SU-DHL-6 (cell line): ENCODE data around the gene FBXO10.

Experiments used
- H2AFZ ChIP-seq: fragments of 200-600 bp; sonication (generic); 2 replicates; pipeline ENCODE4 v1.6.1; 2014; ENCODE audit warnings: low read depth, mild to moderate bottlenecking, moderate library complexity, mixed read lengths, antibody characterized with exemption, low read length; ENCODE audit not compliant: severe bottlenecking
- H3F3A ChIP-seq: fragments of 200-600 bp; shearing (Covaris generic); 2 replicates; pipeline ENCODE4 v1.6.0; 2016; ENCODE audit warnings: antibody characterized with exemption, mild to moderate bottlenecking; ENCODE audit not compliant: insufficient read depth
- H3K27ac ChIP-seq: fragments of 200-600 bp; sonication (generic); 2 replicates; pipeline ENCODE4 v1.5.1; 2016; ENCODE audit warnings: low read depth, mild to moderate bottlenecking, low read length, moderate library complexity, mixed read lengths
- H3K27me3 ChIP-seq: fragments of 200-600 bp; sonication (generic), shearing (Covaris generic); 2 replicates; pipeline ENCODE4 v1.6.0; 2014; ENCODE audit warnings: mild to moderate bottlenecking, low read length
- H3K36me3 ChIP-seq: fragments of 200-600 bp; sonication (generic); 2 replicates; pipeline ENCODE4 v1.6.1; 2014; ENCODE audit warnings: mild to moderate bottlenecking, low read length, mixed read lengths
- H3K4me2 ChIP-seq: fragments of 300-600, 200-600 bp; shearing (Covaris generic), sonication (generic); 2 replicates; pipeline ENCODE4 v1.6.0; 2014; ENCODE audit warnings: low read length, low read depth, mild to moderate bottlenecking; ENCODE audit not compliant: poor library complexity, severe bottlenecking
- H3K4me3 ChIP-seq: fragments of 200-600 bp; sonication (generic); 2 replicates; pipeline ENCODE4 v1.5.1; 2014; ENCODE audit warnings: antibody characterized with exemption, low read length, mild to moderate bottlenecking, mixed read lengths; ENCODE audit not compliant: insufficient read depth, poor library complexity, severe bottlenecking
- H3K79me2 ChIP-seq: fragments of 200-600 bp; sonication (generic); 2 replicates; pipeline ENCODE4 v1.6.1; 2014; ENCODE audit warnings: mild to moderate bottlenecking, low read length, moderate library complexity; ENCODE audit not compliant: insufficient read depth
- H3K9ac ChIP-seq: fragments of 200-600 bp; sonication (generic); 2 replicates; pipeline ENCODE4 v1.7.0; 2014; ENCODE audit warnings: mild to moderate bottlenecking, low read length
- H3K9me2 ChIP-seq: fragments of 200-600 bp; sonication (generic); replicated peaks from 2 replicates; pipeline ENCODE4 v1.6.1; 2014; ENCODE audit warnings: low read length; ENCODE audit not compliant: insufficient read depth
- H3K9me3 ChIP-seq: fragments of 200-600 bp; sonication (generic); 2 replicates; pipeline ENCODE4 v1.6.1; 2014; ENCODE audit warnings: low read length, mixed read lengths; ENCODE audit not compliant: insufficient read depth
- H4K20me1 ChIP-seq: fragments of 200-600 bp; sonication (generic); 2 replicates; pipeline ENCODE4 v1.6.1; 2014; ENCODE audit warnings: low read depth, mild to moderate bottlenecking, antibody characterized with exemption, low read length, moderate library complexity, mixed read lengths
- EZH2phosphoT487 ChIP-seq: fragments of 200-600 bp; sonication (generic), shearing (Covaris generic); conservative IDR thresholded peaks from 2 replicates; pipeline ENCODE4 v1.6.1; 2018; ENCODE audit warnings: mild to moderate bottlenecking, antibody characterized with exemption, low read length, moderate library complexity, mixed read lengths
- TF ChIP-seq, protein P1 (sequence below): fragments of 200-600 bp; sonication (generic); IDR thresholded peaks from one replicate; pipeline ENCODE4 v1.5.1; 2017; ENCODE audit warnings: antibody characterized with exemption, mild to moderate bottlenecking, low read length, moderate library complexity; ENCODE audit not compliant: insufficient read depth, poor library complexity, severe bottlenecking

The FBXO10 gene

DNA sequence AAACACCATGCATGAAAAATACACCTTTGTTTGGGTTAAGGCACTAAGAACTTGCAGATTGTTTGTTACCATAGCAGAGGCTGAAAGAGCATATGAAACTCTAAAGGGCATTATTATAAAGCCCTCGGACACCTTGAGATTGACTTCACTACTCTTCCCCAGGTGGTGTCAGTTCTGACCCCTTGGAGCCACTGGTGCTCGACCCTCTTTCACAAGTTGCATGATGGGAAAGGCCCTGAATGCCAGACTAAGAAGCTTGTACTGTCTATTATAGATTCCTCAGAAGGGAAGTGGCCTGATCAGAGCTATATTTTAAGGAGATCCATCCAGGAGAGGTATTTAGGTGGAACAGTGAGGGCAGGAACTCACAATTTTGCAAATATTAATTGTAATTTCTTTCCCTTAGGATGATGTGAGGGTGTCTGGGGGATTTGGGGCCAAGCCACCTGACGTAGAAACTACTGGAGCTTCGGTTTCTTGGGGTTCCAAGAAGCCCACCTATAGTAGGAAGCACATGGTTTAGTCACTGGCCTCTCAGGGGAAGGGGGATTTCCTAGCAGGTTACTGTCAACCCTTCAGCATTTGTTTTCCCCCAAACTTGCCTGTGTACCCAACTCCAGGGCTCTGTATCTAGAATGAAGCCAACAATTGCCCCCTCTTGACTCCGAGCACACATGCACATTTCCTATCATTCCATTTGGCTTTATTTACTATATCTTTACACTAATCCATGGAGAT, 16.2 kb downstream of the FBXO10 start:
- Histone ChIP-seq H3K4me3 (no peak overlapping the region), H3K9ac (no peak overlapping the region), H3K9me3 (peaks cover 9% of the 10 kb centered on the region; the same call in 1 of the 2 replicates), H3K79me2 (no peaks in the 10 kb centered on the region), H3K27ac (no peak overlapping the region), H3K36me3 (peaks cover 8% of the 10 kb centered on the region), H3K27me3 (no peaks in the 10 kb centered on the region), H3K4me2 (no peak overlapping the region), H2AFZ (no peak overlapping the region), H3K9me2 (no peaks in the 10 kb centered on the region), H4K20me1 (no peaks in the 10 kb centered on the region), H3F3A (no peaks in the 10 kb centered on the region)
- TF ChIP-seq, protein P1, sequence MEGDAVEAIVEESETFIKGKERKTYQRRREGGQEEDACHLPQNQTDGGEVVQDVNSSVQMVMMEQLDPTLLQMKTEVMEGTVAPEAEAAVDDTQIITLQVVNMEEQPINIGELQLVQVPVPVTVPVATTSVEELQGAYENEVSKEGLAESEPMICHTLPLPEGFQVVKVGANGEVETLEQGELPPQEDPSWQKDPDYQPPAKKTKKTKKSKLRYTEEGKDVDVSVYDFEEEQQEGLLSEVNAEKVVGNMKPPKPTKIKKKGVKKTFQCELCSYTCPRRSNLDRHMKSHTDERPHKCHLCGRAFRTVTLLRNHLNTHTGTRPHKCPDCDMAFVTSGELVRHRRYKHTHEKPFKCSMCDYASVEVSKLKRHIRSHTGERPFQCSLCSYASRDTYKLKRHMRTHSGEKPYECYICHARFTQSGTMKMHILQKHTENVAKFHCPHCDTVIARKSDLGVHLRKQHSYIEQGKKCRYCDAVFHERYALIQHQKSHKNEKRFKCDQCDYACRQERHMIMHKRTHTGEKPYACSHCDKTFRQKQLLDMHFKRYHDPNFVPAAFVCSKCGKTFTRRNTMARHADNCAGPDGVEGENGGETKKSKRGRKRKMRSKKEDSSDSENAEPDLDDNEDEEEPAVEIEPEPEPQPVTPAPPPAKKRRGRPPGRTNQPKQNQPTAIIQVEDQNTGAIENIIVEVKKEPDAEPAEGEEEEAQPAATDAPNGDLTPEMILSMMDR = no peak
- TF ChIP-seq EZH2phosphoT487 = no peak

DNA sequence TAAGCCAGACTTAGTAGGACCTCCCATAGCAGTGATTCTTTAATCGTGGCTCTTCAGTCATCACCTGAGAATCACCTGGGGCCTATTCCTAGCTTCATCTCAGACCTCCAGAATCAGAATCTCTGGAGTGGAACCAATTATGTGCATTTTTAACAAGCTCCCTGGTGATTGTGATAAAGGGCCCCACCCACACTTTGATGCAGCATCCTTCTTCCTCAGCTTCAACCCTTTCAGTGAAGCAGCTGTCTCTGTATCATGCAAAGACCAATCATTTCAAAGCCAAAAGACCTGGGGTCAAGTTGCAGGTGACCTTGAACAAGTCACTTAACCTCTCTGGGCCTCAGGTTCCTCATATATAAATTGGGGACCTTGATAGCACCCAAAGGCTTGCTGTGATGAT, 17.1 kb downstream of the FBXO10 start:
- H3K36me3 ChIP-seq = peaks cover 2% of the 10 kb centered on the region; the same call in 1 of the 2 replicates
- H2AFZ ChIP-seq = no peak overlapping the region
- H3K79me2 ChIP-seq = no peaks in the 10 kb centered on the region
- H3F3A ChIP-seq = no peaks in the 10 kb centered on the region
- no peak overlapping the region for H3K27ac ChIP-seq
- peaks cover 3% of the 10 kb centered on the region; the same call in 1 of the 2 replicates for H3K9me3 ChIP-seq
- no peak overlapping the region for H3K4me2 ChIP-seq
- no peaks in the 10 kb centered on the region for H3K9me2 ChIP-seq
- H3K9ac ChIP-seq = no peak overlapping the region
- no peaks in the 10 kb centered on the region for H4K20me1 ChIP-seq
- H3K27me3 ChIP-seq = no peaks in the 10 kb centered on the region
- no peak overlapping the region for H3K4me3 ChIP-seq
- TF ChIP-seq, protein P1 = no peak
- TF ChIP-seq EZH2phosphoT487 = no peak

DNA sequence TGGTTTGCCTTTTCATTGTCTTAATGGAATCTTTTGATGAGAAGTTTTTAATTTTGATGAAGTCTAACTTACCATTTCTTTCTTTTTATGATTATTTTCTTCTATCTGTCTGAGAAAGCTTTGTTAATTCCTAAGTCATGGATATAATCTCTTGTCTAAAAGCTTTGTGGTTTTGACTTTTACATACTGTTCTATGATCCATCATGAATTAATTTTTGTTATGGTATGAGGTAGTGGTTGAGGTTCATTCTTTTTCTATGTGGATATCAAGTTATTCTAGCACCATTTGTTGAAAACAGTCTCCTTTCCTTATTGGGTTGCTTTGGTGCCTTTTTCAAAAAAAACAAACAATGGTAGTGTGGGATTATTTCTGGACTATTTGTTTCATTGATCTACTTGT, 20.4 kb downstream of the FBXO10 start:
- Histone ChIP-seq H3F3A (no peaks in the 10 kb centered on the region), H3K27ac (no peak overlapping the region), H3K9me3 (no peaks in the 10 kb centered on the region), H3K79me2 (no peaks in the 10 kb centered on the region), H3K36me3 (no peaks in the 10 kb centered on the region), H3K4me3 (no peak overlapping the region), H4K20me1 (no peaks in the 10 kb centered on the region), H3K9me2 (no peaks in the 10 kb centered on the region), H3K9ac (no peak overlapping the region), H3K27me3 (no peaks in the 10 kb centered on the region), H3K4me2 (no peak overlapping the region), H2AFZ (no peak overlapping the region)
- TF ChIP-seq, protein P1 = no peak
- TF ChIP-seq EZH2phosphoT487 = no peak
